Measurements from ENCODE around the gene TDP2.
"Not testable (repeated sequence)": the region's sequence is repeated elsewhere in the genome, so short reads cannot be mapped to it uniquely, and the experiment has no call there.

Gene TDP2

DNA sequence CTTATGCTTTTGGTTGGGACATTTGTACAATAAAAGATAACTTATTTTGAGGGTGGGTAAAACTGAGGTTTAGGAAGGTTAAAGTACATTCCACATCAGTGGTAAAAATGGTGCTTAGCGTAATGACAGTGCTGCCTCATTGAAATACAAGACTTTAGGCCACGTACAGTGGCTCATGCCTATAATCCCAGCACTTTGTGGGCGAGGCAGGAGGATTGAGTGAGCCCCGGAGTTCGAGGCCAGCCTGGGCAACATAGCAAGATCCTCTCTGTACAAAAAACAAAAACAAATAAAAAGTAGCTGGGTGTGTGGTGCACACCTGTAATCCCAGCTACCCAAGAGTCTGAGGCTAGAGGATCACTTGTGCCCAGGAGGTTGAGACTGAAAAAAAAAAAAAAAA is 18.4 kb downstream of the TDP2 start:
- no peak overlapping the region for H3K4me3 ChIP-seq (ENCODE audit: low read length)
- no peaks in the 10 kb centered on the region for H3K4me1 ChIP-seq (ENCODE audit: control insufficient read depth, insufficient read depth, low read length)
- no peak overlapping the region for H3K27ac ChIP-seq (ENCODE audit: low read length)
- H3K36me3 ChIP-seq (ENCODE audit: control insufficient read depth, insufficient read depth, low read length), result peaks cover 6% of the 10 kb centered on the region; the same call in 1 of the 2 replicates
- WGBS (ENCODE audit: insufficient coverage, insufficient read length), result no CpG with 5 or more reads among the region's 5 CpGs
- no peaks in the 10 kb centered on the region for H3K27me3 ChIP-seq (ENCODE audit: control insufficient read depth, insufficient read depth, low read length)
- no peaks in the 10 kb centered on the region for H3K9me3 ChIP-seq (ENCODE audit: control insufficient read depth, insufficient read depth, low read length)
- DNase-seq (ENCODE audit: low read depth, low spot score), result no peak

DNA sequence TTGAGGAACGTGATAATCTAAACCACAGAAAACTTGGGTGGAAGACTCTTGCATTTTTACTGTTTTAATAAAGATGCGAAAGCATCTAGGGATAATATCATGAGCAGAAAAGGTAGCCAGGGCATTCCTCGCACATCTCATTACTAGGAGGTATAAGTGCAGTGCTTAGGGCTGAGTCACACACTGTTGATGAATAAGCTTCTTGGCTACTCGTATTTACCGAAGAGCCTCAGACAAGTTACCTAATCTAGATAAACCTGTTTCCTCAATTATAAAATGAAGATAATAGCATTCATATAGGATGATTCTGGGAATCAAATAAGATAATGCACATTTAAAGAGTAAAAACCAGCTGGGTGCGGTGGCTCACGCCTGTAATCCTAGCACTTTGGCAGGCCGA is 19.9 kb downstream of the TDP2 start:
- H3K4me3 ChIP-seq (ENCODE audit: low read length), result no peak overlapping the region
- no peaks in the 10 kb centered on the region for H3K4me1 ChIP-seq (ENCODE audit: control insufficient read depth, insufficient read depth, low read length)
- DNase-seq (ENCODE audit: low read depth, low spot score), result no peak
- H3K9me3 ChIP-seq (ENCODE audit: control insufficient read depth, insufficient read depth, low read length), result no peaks in the 10 kb centered on the region
- peaks cover 2% of the 10 kb centered on the region; the same call in 1 of the 2 replicates for H3K36me3 ChIP-seq (ENCODE audit: control insufficient read depth, insufficient read depth, low read length)
- no peak overlapping the region for H3K27ac ChIP-seq (ENCODE audit: low read length)
- WGBS (ENCODE audit: insufficient coverage, insufficient read length), result no CpG with 5 or more reads among the region's 8 CpGs
- no peaks in the 10 kb centered on the region for H3K27me3 ChIP-seq (ENCODE audit: control insufficient read depth, insufficient read depth, low read length)

DNA sequence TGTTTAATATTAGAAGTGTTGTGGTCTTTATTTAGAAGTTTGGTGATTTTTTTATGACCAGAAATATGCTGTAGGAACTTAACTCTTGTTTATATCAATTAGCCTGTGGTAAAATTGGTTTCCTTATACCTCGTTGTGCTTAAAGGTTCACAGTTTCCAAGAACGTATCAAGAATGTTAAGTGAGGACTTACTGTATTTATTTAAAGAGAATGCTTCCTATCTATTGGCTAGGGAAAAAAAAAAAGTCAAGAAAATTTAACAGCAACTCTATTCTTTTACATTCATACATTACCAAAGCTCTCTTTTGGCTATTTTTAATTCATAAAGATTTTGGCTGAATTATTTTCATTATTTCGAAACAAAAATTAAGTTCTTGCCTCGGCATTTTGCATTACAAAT is 22.3 kb downstream of the TDP2 start:
- no peaks in the 10 kb centered on the region for H3K4me1 ChIP-seq (ENCODE audit: control insufficient read depth, insufficient read depth, low read length)
- no peak for DNase-seq (ENCODE audit: low read depth, low spot score)
- H3K4me3 ChIP-seq (ENCODE audit: low read length), result no peak overlapping the region
- H3K9me3 ChIP-seq (ENCODE audit: control insufficient read depth, insufficient read depth, low read length), result no peaks in the 10 kb centered on the region
- no peak overlapping the region for H3K27ac ChIP-seq (ENCODE audit: low read length)
- no peaks in the 10 kb centered on the region for H3K27me3 ChIP-seq (ENCODE audit: control insufficient read depth, insufficient read depth, low read length)
- WGBS (ENCODE audit: insufficient coverage, insufficient read length), result no CpG with 5 or more reads among the region's 4 CpGs
- H3K36me3 ChIP-seq (ENCODE audit: control insufficient read depth, insufficient read depth, low read length), result no peaks in the 10 kb centered on the region

DNA sequence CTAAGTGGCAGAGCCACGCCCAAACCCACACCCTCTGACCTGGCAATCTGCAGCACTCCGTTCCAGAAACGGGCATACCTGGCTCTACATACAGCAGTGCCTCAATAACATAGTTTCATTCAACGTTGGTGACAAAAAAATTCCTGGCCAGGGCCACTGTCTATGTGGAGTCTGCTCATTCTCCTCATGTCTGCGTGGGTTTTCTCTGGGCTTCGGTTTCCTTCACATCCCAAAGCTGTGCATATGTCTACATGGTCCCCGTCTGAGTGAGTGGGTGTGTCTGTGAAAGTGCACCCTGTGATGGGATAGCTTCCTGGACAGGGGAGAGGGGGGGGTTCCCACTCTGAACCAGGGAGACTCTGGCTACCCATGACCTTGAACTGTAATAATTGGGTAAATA is 22.8 kb downstream of the TDP2 start:
- Histone ChIP-seq H3K36me3 (ENCODE audit: control insufficient read depth, insufficient read depth, low read length) (no peaks in the 10 kb centered on the region), H3K4me1 (ENCODE audit: control insufficient read depth, insufficient read depth, low read length) (no peaks in the 10 kb centered on the region), H3K27ac (ENCODE audit: low read length) (no peak overlapping the region), H3K4me3 (ENCODE audit: low read length) (no peak overlapping the region), H3K27me3 (ENCODE audit: control insufficient read depth, insufficient read depth, low read length) (no peaks in the 10 kb centered on the region), H3K9me3 (ENCODE audit: control insufficient read depth, insufficient read depth, low read length) (no peaks in the 10 kb centered on the region)
- no peak for DNase-seq (ENCODE audit: low read depth, low spot score)
- WGBS (ENCODE audit: insufficient coverage, insufficient read length), result no CpG with 5 or more reads among the region's 7 CpGs

DNA sequence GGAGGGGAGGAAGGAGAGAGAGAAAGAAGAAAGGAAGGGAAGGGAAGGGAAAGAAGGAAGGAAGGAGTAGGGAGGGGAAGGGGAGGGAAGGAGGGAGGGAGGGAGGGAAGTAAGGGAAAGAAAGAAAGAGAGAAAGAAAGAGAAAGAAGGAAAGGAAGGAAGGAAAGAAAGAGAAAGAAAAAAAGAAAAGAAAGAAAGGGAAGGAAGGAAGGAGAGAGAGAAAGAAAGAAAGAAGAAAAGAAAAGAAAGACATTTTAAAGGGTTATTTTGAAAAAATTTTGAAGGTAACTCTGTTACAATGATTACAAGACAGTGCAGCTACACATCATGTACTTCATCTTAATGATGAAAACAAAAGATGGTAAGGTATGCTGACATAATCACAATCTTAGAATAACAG is 24.6 kb downstream of the TDP2 start:
- H3K4me3 ChIP-seq (ENCODE audit: low read length), result no peak overlapping the region
- H3K27me3 ChIP-seq (ENCODE audit: control insufficient read depth, insufficient read depth, low read length), result no peaks in the 10 kb centered on the region
- no peaks in the 10 kb centered on the region for H3K9me3 ChIP-seq (ENCODE audit: control insufficient read depth, insufficient read depth, low read length)
- no peak overlapping the region for H3K27ac ChIP-seq (ENCODE audit: low read length)
- no peaks in the 10 kb centered on the region for H3K4me1 ChIP-seq (ENCODE audit: control insufficient read depth, insufficient read depth, low read length)
- H3K36me3 ChIP-seq (ENCODE audit: control insufficient read depth, insufficient read depth, low read length), result no peaks in the 10 kb centered on the region
- no peak for DNase-seq (ENCODE audit: low read depth, low spot score)

DNA sequence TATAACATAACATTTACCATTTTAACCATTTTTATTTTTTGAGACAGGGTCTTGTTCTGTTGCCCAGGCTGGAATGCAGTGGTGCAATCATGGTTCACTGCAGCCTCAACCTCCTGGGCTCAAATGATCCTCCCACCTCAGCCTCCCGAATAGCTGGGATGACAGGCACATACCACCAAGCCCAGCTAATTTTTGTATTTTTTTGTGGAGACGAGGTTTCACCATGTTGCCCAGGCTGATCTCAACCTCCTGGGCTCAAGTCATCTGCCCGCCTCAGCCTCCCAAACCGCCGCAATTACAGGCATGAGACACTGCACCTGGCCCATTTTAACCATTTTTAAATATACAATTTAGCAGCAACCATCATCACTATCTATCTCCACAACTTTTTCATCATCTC is 26.1 kb downstream of the TDP2 start:
- DNase-seq (ENCODE audit: low read depth, low spot score); H3K4me1 ChIP-seq (ENCODE audit: control insufficient read depth, insufficient read depth, low read length); H3K36me3 ChIP-seq (ENCODE audit: control insufficient read depth, insufficient read depth, low read length); H3K27ac ChIP-seq (ENCODE audit: low read length); H3K27me3 ChIP-seq (ENCODE audit: control insufficient read depth, insufficient read depth, low read length); H3K9me3 ChIP-seq (ENCODE audit: control insufficient read depth, insufficient read depth, low read length); H3K4me3 ChIP-seq (ENCODE audit: low read length): not testable (repeated sequence)
- no CpG with 5 or more reads among the region's 5 CpGs for WGBS (ENCODE audit: insufficient coverage, insufficient read length)

DNA sequence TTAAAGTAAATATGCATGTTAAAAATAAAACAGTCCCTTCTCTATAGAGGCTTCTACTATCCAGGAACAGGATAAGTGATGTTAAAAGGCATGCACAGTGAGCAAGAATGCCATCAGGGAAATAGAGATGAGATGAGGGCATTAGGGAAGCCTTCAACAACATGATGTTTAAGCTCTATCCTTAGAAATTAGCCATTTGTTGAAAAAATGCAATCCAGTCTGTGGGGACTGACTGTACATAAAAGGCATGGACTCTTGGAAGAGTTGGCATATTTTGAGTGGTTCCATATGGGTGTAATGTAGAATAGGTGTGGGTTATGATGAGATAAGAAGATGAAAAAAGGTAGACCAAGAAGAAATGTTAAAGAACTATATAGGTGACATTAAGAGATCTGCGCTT is 26.5 kb downstream of the TDP2 start:
- Histone ChIP-seq H3K27ac (ENCODE audit: low read length) (no peak overlapping the region), H3K4me1 (ENCODE audit: control insufficient read depth, insufficient read depth, low read length) (no peaks in the 10 kb centered on the region), H3K4me3 (ENCODE audit: low read length) (no peak overlapping the region), H3K9me3 (ENCODE audit: control insufficient read depth, insufficient read depth, low read length) (no peaks in the 10 kb centered on the region), H3K27me3 (ENCODE audit: control insufficient read depth, insufficient read depth, low read length) (no peaks in the 10 kb centered on the region), H3K36me3 (ENCODE audit: control insufficient read depth, insufficient read depth, low read length) (no peaks in the 10 kb centered on the region)
- WGBS (ENCODE audit: insufficient coverage, insufficient read length), result no CpG with 5 or more reads among the region's 1 CpG
- no peak for DNase-seq (ENCODE audit: low read depth, low spot score)

DNA sequence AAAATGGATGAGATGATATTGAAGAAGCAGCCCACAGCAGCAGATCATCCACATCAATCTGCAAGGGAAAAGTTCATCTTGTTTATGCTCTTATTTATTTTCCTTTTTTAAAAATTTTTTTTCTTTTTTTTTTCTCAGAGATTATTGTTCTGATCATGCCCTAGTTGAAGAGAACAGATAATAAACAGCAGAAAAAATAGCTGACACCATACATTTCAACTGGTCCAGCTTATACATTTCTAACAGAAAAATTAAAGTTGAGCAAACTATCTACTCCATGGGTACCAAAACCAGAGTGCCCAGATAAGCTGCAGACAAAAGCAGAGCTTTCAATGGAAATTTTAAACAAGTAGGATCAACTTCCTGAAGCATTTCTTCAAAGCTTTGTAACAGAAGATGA is 30.0 kb downstream of the TDP2 start:
- no peaks in the 10 kb centered on the region for H3K9me3 ChIP-seq (ENCODE audit: control insufficient read depth, insufficient read depth, low read length)
- no peak for DNase-seq (ENCODE audit: low read depth, low spot score)
- no peak overlapping the region for H3K27ac ChIP-seq (ENCODE audit: low read length)
- H3K4me1 ChIP-seq (ENCODE audit: control insufficient read depth, insufficient read depth, low read length), result no peaks in the 10 kb centered on the region
- no peaks in the 10 kb centered on the region for H3K27me3 ChIP-seq (ENCODE audit: control insufficient read depth, insufficient read depth, low read length)
- no peak overlapping the region for H3K4me3 ChIP-seq (ENCODE audit: low read length)
- H3K36me3 ChIP-seq (ENCODE audit: control insufficient read depth, insufficient read depth, low read length), result no peaks in the 10 kb centered on the region

DNA sequence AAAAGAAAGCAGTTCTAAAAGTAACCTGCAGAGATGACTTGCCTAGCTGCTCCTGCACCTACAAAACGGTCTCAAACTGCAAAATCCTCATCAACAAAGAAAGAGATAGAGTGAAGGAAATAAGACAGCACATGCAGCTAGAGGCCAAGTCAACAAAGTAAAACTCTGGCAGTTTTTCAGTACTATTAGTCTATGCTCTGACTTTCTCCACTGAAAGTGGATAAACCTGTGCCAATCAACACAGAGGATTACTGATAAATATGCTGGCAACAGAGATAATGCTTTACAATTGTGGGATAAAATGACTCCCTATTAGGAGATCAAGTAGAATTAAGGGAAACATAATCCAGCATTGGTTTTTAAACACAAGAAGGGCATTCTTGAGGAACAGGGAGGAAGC is 34.1 kb downstream of the TDP2 start:
- Histone ChIP-seq H3K9me3 (ENCODE audit: control insufficient read depth, insufficient read depth, low read length) (no peaks in the 10 kb centered on the region), H3K27me3 (ENCODE audit: control insufficient read depth, insufficient read depth, low read length) (no peaks in the 10 kb centered on the region), H3K27ac (ENCODE audit: low read length) (no peak overlapping the region), H3K4me3 (ENCODE audit: low read length) (no peak overlapping the region), H3K4me1 (ENCODE audit: control insufficient read depth, insufficient read depth, low read length) (no peaks in the 10 kb centered on the region), H3K36me3 (ENCODE audit: control insufficient read depth, insufficient read depth, low read length) (no peaks in the 10 kb centered on the region)
- no peak for DNase-seq (ENCODE audit: low read depth, low spot score)
- WGBS (ENCODE audit: insufficient coverage, insufficient read length), result no CpG with 5 or more reads among the region's 1 CpG

DNA sequence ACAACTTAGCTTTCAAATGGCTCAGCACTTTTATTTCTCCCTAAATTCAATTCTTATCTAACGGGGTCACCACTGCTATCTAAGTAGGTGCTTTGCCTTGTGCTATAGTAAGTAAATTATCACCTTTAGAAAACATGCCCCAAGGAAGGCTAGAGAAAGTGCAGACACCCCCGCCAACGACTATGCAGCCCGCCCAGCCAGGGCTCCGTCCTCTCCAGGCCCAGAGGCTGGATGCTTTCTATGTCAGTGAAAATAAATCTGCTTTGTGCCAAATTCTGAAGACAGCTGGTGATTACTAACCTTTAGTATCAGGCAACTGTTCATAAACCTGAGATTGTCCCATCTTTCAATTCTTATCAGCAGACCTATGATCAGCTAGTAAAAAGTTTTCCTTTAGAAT is 35.0 kb downstream of the TDP2 start:
- Histone ChIP-seq H3K27ac (ENCODE audit: low read length) (no peak overlapping the region), H3K36me3 (ENCODE audit: control insufficient read depth, insufficient read depth, low read length) (no peaks in the 10 kb centered on the region), H3K4me3 (ENCODE audit: low read length) (no peak overlapping the region), H3K9me3 (ENCODE audit: control insufficient read depth, insufficient read depth, low read length) (no peaks in the 10 kb centered on the region), H3K27me3 (ENCODE audit: control insufficient read depth, insufficient read depth, low read length) (no peaks in the 10 kb centered on the region), H3K4me1 (ENCODE audit: control insufficient read depth, insufficient read depth, low read length) (no peaks in the 10 kb centered on the region)
- no CpG with 5 or more reads among the region's 5 CpGs for WGBS (ENCODE audit: insufficient coverage, insufficient read length)
- DNase-seq (ENCODE audit: low read depth, low spot score), result no peak

DNA sequence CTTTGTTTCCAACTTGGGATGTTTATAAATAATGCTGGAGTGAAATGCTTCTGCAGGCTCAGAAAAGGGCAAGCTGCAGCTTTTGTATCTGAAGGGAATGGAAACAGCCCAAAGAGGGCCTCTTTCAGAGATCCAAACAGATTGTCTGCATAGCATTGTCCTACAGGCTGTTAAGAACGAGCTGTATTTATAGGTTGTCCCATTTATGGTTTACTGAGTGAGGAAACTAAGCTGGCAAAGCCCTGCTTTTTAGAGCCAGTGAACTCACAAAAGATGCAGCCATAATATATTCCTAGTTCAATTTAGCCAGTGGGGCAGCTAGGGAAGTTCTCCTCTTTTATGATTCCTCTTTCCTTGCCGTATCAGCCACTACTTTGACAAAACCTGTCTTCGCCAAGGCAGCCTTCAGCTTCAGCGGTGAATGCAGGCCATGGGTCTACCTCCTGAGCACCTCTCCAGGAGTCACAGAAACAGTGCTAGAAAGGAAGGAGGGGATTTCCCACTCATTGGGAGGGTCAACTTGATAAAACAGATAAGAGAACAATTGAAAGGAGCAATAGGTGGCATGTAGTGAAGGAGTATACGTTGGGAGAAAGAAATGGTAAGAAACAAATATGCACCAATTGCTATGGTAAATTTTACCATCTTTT is 35.7 kb downstream of the TDP2 start:
- Histone ChIP-seq H3K4me1 (ENCODE audit: control insufficient read depth, insufficient read depth, low read length) (no peaks in the 10 kb centered on the region), H3K4me3 (ENCODE audit: low read length) (no peak overlapping the region), H3K9me3 (ENCODE audit: control insufficient read depth, insufficient read depth, low read length) (no peaks in the 10 kb centered on the region), H3K36me3 (ENCODE audit: control insufficient read depth, insufficient read depth, low read length) (no peaks in the 10 kb centered on the region), H3K27me3 (ENCODE audit: control insufficient read depth, insufficient read depth, low read length) (no peaks in the 10 kb centered on the region), H3K27ac (ENCODE audit: low read length) (no peak overlapping the region)
- WGBS (ENCODE audit: insufficient coverage, insufficient read length), result no CpG with 5 or more reads among the region's 5 CpGs
- no peak for DNase-seq (ENCODE audit: low read depth, low spot score)

All from iPS DF 6.9 (cell line).